ENCODE results near the gene PDE6B.

PDE6B gene

GRCh38 chr4:707929-708630, 82.7 kb downstream of the PDE6B start:
- TF ChIP-seq, protein P1, sequence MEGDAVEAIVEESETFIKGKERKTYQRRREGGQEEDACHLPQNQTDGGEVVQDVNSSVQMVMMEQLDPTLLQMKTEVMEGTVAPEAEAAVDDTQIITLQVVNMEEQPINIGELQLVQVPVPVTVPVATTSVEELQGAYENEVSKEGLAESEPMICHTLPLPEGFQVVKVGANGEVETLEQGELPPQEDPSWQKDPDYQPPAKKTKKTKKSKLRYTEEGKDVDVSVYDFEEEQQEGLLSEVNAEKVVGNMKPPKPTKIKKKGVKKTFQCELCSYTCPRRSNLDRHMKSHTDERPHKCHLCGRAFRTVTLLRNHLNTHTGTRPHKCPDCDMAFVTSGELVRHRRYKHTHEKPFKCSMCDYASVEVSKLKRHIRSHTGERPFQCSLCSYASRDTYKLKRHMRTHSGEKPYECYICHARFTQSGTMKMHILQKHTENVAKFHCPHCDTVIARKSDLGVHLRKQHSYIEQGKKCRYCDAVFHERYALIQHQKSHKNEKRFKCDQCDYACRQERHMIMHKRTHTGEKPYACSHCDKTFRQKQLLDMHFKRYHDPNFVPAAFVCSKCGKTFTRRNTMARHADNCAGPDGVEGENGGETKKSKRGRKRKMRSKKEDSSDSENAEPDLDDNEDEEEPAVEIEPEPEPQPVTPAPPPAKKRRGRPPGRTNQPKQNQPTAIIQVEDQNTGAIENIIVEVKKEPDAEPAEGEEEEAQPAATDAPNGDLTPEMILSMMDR (IDR thresholded peaks at IDR 0.05; ENCODE audit: extremely low read depth, missing control alignments) = no peak

DNA sequence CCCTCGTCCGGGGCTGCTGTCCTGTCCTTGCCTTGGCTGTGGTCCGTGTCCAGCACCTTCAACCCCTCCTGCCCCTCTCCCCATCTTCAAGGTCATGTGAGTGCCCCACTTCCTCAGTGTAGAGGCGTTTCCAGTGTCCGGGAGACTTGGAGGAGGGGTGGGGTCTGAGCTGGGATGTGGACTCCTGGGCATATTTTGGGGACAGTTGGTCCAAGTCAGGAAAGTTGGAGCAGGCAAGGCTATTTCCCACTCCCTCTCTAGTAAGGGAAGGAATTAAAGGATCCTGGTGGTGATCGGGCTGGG, 83.2 kb downstream of the PDE6B start:
- no peak for DNase-seq (ENCODE audit: low spot score)
- TF ChIP-seq, protein P1 (IDR thresholded peaks at IDR 0.05; ENCODE audit: extremely low read depth, missing control alignments) = no peak

More at GRCh38 chr4:707929-708630, 82.7 kb downstream of the PDE6B start:
- no peak for DNase-seq (ENCODE audit: low spot score)

DNA sequence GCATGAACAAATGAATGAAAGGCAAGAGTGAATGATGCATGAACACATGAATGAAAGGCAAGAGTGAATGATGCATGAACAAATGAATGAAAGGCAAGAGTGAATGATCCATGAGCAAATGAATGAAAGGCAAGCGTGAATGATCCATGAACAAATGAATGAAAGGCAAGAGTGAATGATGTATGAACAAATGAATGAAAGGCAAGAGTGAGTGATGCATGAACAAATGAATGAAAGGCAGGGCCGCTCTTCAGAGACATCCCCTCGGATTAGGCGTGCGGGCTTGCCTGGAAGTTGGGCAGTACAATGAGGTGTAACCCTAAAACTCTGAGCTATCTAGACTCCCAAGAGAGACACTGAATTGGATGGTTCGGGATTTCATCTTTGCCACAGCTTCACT, 84.0 kb downstream of the PDE6B start:
- TF ChIP-seq, protein P1 (IDR thresholded peaks at IDR 0.05; ENCODE audit: extremely low read depth, missing control alignments) = no peak
- DNase-seq (ENCODE audit: low spot score) = no peak

DNA sequence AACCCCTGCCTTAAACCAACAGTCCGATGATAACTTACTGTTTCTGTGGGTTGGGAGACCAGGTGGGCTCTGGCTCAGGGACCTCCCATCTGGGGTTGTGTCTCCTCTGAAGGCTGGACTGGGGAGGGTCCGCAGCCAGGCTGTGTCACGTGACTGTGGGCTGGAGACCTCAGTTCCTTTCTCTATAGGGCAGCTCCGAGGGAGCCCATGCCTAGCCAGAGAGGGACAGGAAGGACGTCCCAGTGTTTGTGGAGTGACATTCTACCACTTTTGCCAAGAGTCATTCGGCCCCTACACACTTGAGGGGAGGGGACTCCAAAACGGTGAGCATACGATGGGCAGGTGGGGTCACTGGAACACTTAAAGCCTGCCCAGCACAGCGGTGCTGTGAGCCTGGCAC, 84.7 kb downstream of the PDE6B start:
- DNase-seq (ENCODE audit: low spot score) = no peak
- TF ChIP-seq, protein P1 (IDR thresholded peaks at IDR 0.05; ENCODE audit: extremely low read depth, missing control alignments) = no peak

- TF ChIP-seq, protein P1 (IDR thresholded peaks at IDR 0.05; ENCODE audit: extremely low read depth, missing control alignments) = no peak
- no peak for DNase-seq (ENCODE audit: low spot score)
Measured at GRCh38 chr4:710916-711315, 85.5 kb downstream of the PDE6B start.

- TF ChIP-seq, protein P1 (IDR thresholded peaks at IDR 0.05; ENCODE audit: extremely low read depth, missing control alignments) = no peak
- no peak for DNase-seq (ENCODE audit: low spot score)
Measured at GRCh38 chr4:712093-712492, 86.7 kb downstream of the PDE6B start.

DNA sequence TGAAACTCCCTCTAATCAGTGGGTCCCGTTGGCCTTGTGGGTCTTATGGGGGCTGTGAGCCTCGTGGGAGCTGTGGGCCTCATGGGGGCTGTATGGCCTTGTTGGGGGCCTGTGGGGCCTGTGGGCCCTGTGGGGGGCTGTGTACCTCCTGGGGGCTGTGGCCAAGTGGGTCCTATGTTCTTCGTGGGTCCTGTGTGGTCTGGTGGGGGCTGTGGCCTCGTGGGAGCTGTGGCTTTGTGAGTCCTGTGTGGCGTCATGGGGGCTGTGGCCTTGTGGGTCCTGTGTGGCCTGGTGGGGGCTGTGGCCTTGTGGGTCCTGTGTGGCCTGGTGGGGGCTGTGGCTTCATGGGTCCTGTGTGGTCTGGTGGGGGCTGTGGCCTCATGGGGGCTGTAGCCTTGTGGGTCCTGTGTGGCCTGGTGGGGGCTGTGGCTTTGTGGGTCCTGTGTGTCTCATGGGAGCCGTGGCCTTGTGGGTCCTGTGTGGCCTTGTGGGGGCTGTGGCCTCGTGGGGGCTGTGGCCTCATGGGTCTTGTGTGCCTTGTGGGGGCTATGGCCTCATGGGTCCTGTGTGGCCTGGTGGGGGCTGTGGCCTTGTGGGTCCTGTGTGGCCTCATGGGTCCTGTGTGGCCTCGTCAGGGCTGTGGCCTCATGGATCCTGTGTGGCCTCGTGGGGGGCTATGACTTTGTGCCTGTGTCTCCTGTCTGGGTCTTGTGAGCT, 87.7 kb downstream of the PDE6B start:
- TF ChIP-seq, protein P1 (IDR thresholded peaks at IDR 0.05; ENCODE audit: extremely low read depth, missing control alignments) = no peak
- DNase-seq (ENCODE audit: low spot score) = no peak

Measured in GM20000 (cell line).